Activated CD4-positive, alpha-beta T cell treated with anti-CD3 and anti-CD28 coated beads, Interleukin-2, Interleukin-6, amounts not matched to agents 100 ng/mL and 50 ng/mL, durations not matched to agents 16 hours and 8 hours (primary cell): ENCODE results near the gene ELN.
"Not testable (repeated sequence)": the region's sequence is repeated elsewhere in the genome, so short reads cannot be mapped to it uniquely, and the experiment has no call there.

Experiments
- DNase-seq: peaks from one replicate; pipeline ENCODE4 v3.0.0-alpha.2; 2020

The ELN gene

GRCh38 chr7:74002474-74003017 lies 25.4 kb upstream of the ELN start:
- peak; percentile 52 for DNase-seq

GRCh38 chr7:74003621-74004020 lies 24.4 kb upstream of the ELN start:
- DNase-seq = no peak

GRCh38 chr7:74006032-74006431 lies 21.9 kb upstream of the ELN start:
- DNase-seq = no peak

- no peak for DNase-seq
Observed at GRCh38 chr7:74006451-74007241, 21.3 kb upstream of the ELN start.

- DNase-seq = no peak
Observed at GRCh38 chr7:74007242-74007567, 20.8 kb upstream of the ELN start.

DNA sequence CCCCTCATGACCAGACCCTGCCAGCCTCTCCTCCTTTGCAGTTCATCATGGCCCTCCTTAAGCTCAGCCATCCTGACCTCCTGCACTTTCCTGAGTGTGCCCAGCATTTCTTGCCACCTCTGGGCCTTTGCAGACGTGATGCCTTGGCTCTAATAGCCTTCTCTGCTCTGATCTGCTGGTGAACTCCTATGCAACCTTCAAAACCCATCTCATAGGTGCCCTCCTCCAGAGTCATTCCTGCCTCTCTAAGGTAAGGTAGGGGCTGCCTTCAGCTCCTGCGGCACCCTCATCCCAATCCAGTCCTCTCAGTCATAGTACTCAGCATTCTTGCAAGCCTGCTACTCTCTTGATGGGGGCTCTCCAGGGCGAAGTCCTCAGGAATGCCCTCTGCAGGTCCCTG lies 19.3 kb upstream of the ELN start:
- no peak for DNase-seq

DNA sequence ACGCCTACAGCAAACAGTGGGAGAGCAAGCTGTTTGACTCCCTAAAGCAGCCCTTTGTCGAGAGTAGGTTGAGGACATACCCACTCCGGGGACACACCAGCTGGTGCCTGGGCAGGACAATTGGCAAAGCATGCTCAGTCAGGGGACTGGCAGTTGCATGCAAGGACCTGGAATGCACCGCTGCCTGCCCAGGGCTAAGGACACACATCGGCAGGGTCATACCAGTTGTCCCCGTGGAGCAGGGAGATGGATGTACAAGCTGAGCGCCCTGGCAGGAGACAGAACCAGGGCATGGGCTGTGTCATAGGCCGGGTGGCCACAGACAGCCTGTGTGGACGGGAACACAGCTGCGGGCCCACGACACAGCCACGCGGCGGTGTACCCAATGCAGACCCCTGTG lies 18.3 kb upstream of the ELN start:
- DNase-seq = no peak

GRCh38 chr7:74010407-74010806 lies 17.6 kb upstream of the ELN start:
- no peak for DNase-seq

DNA sequence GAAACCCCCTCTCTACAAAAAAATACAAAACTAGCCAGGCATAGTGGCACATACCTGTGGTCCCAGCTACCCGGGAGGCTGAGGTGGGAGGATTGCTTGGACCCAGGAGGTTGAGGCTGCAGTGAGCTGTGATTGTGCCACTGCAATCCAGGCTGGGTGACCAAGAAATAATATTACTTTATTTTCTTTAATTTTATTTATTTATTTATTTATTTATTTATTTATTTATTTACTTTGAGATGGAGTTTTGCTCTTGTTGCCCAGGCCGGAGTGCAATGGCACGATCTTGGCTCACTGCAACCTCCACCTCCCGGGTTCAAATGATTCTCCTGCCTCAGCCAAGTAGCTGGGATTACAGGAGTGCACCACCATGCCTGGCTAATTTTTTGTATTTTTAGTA lies 16.6 kb upstream of the ELN start:
- DNase-seq = not testable (repeated sequence)

DNA sequence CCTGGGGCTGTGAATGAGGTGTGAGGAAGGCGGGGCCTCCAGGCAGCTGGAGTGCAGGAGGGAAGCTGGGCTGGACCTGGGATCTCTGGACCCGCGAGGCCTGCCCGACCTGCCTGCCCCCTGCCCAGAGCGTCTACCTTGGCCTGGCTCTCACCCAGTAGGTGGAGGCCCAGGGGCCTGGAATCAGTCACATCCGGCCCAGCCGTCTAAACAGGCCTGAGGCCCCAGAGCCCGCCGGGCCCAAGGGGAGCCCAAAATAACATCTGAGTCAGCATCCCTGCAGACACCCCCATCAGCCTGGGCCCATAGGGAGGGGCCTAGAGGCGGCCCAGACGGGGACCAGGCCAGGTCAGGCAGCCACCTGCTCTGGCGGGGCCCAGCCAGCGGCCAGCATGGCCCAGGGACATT lies 15.1 kb upstream of the ELN start:
- no peak for DNase-seq

DNA sequence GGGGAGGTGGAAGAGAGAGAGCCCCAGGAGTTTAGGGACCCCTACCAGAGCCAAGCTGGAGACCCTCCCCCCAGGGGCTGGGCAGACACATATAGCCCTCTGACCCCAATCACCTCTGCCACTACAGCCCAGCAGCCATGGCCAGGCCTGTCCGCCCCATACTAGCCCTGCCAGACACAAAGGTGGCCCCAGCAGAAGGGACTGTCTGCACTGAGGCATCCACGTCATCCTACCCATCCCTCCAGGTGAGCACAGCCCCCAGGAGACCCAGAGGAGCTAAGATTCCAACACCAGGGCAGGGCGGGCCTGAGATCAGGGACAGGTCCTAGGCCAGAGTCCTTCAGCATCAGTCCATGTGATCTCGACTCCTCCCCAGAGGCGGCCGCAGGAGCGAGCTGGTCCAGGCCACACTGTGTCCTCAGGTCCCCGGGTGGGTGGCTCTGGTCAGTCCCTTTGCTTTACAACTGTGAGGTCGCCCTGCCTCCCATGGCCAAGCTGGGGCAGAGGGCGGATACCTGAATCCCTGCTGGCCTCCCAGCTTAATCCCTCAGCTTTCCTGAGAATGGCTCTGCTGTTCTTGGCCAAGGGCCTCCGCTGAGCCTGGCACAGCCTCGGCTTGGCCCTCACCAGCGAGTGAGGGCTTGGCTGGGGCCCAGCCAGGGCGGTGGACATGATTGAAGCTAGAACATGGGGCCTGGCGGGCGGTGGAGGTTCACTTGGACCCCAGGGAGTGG lies 14.3 kb upstream of the ELN start:
- DNase-seq = no peak

- no peak for DNase-seq
Observed at GRCh38 chr7:74014931-74015330, 13.0 kb upstream of the ELN start.

DNA sequence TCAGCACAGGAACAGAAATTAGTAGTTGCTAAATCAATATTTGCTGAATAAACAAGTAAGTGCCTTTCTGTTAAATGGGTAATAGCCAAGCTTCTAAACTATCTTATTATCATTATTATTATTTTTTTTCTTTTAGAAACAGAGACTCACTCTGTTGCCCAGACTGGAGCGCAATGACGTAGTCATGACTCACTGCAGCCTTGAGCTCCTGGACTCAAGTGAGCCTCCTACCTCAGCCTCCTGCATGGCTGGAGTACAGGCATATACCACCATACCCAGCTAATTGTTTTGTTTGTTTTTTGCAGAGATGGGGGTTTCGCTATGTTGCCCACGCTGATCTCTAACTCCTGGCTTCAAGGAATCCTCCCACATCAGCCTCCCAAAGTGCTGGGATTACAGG lies 12.3 kb upstream of the ELN start:
- DNase-seq = no peak

GRCh38 chr7:74017125-74017524 lies 10.8 kb upstream of the ELN start:
- no peak for DNase-seq

DNA sequence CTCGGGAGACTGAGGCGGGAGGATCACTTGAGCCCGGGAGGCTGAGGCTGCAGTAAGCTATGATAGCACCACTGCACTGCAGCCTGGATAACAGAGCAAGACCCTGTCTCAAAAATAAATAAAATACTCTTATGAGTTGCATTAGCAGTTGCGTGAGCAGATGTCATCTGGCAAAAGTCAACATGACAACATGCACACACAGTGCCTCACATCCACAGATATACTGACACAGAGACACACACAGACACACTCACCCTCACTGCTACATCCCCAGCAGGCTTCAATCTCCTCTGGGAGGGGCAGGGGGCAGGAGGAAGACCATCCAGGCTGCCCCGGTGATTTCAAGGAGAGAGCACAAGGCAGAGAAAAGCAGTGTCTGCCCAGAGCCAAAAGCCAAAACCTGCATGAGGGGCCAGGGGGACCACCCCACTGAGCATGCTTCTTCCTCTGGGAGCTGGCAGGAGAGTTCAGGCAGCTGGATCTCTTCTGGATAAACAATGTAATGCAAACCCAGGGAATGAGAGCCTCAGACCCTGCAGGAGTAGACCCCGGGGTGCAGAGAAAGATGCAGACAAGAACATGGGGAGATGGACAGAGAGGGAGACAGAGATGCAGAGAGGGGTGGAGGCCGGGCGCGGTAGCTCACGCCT lies 9.6 kb upstream of the ELN start:
- DNase-seq = no peak

DNA sequence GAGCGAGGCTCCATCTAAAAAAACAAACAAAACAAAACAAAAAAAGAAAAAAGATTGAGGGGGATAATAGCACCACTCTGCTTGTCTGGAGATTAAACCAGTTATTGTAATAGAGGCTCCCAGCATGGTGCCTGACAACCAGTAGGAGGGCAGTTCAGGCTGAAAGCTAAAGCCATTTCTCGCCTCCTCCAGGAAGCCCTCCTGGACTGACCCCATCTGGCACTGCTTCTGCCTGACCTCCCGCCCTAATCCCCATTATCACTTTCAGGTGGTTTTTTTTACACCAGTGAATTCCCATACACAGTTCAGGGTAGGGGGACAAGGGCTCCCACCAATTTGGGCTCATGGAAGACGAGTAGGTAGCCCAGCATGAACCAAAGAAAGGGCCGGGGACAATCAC lies 8.8 kb upstream of the ELN start:
- DNase-seq = no peak

GRCh38 chr7:74020390-74020789 lies 7.6 kb upstream of the ELN start:
- DNase-seq = no peak

GRCh38 chr7:74021546-74022320 lies 6.2 kb upstream of the ELN start:
- DNase-seq = no peak

- no peak for DNase-seq
Observed at GRCh38 chr7:74022507-74022906, 5.5 kb upstream of the ELN start.

DNA sequence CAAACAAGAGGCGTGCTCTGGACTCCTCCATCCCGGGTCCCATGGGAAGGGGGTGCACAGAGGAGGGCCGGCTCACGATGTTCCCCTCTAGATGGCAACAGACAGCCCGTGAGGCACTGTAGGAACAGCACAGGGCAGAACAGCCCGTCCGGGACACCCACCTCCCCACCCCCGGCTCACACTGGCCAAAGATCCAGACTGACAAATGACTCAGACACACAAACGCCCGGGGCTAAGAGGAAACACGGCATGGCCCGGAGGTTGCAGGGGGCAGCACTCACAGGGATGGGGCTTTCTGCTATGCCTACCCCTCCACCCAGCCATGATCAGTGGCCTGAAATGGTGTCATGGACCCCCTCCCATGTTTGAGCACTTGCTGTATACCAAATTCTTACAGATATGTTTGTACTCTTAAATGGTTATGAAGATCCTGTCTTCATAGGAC lies 4.9 kb upstream of the ELN start:
- no peak for DNase-seq

DNA sequence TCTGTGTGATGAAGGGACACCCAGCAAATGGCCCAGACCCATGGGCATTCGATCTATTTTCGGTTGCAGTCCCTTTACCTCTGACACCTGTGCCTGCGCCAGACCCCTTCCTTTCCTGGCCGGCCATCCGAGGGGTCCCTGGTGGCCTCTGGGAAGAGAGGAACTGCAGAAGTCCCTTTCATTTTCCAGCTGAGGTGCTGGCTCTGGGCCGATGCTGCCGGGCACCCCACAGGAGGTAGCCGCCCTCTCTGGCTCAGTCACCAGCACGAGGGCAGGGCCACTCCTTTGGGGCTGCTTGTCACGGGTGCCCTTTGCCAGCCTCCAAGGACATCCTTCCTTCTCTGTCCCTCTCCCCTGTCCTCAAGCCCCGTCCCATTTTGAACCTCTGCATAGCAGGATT lies 4.2 kb upstream of the ELN start:
- DNase-seq = no peak

- DNase-seq = no peak
Observed at GRCh38 chr7:74025146-74025545, 2.8 kb upstream of the ELN start.

DNA sequence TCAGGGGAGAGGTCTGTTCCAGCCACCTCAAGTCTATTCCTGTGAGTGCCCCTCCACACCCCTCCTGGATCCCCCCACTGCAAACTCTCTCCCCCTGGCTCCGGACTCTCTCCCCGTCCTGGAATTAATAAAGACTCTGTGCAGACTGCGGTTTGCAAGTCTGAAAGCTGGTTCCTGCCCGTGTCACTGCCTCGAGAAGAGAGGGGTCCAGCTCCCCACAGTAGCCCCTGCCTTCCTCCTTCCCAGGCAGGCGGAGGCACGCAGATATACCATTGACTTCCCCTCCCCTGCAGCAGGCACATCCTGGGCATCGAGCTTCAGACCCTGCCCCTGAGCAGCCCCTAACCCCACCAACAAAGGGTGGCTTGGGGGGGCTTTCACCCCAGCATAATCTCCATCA lies 2.2 kb upstream of the ELN start:
- DNase-seq = no peak
